Endothelial cell of umbilical vein (primary cell): ENCODE data around the gene SOD3. TPM values are rescaled to one million over a fixed set of nuclear protein-coding genes. Genes with fewer than 3 reads are reported as not detected.

ENCODE experiments used
- BruUV-seq: library from RNA; stranded (reverse); fragments of 400-500 nt; replicated peaks from 2 replicates; lab custom pipeline; 2021; lab: Mats Ljungman, UMichigan
- CTCF ChIA-PET: fragments of 300-600, 350-600 bp; sonication (Branson Sonifier 250); formaldehyde crosslinking; loops from one replicate; lab custom pipeline; 2021; ENCODE audit warnings: antibody characterized with exemption, inconsistent platforms; lab: Charles Lee
- POLR2A ChIA-PET: fragments of 300-600, 350-600 bp; sonication (Branson Sonifier 250); formaldehyde crosslinking; loops from one replicate; lab custom pipeline; 2021; ENCODE audit warnings: antibody characterized with exemption, inconsistent platforms; lab: Charles Lee
- DNase-seq: peaks from one replicate; pipeline ENCODE4 v3.0.0-alpha.2; 2011; ENCODE audit warnings: low read depth, low spot score
- FAIRE-seq: peaks from 2 replicates; lab custom pipeline; 2011; peaks lifted over from hg19 to GRCh38; lab: Jason Lieb, UNC
- H2AFZ ChIP-seq: 2 replicates; pipeline ENCODE4 v1.6.0; 2012; ENCODE audit warnings: low read depth, low read length, control low read depth, inconsistent platforms
- H3K27ac ChIP-seq: 2 replicates; pipeline ENCODE4 v1.5.1; 2011; ENCODE audit warnings: low read depth, mild to moderate bottlenecking, control low read depth, low read length, moderate library complexity; ENCODE audit not compliant: insufficient read depth
- H3K27me3 ChIP-seq, 2 experiments: 2 replicates each; pipeline versions ENCODE4 v1.6.0 to v1.6.1; 2011; ENCODE audit warnings: low read length in 2 of 2, mixed read lengths in 1 of 2; ENCODE audit not compliant: control insufficient read depth in 2 of 2, insufficient read depth in 2 of 2
- H3K36me3 ChIP-seq, 2 experiments: 2 replicates in 1 of 2; 3 replicates in 1 of 2; pipeline ENCODE4 v1.5.1; 2011; ENCODE audit warnings: low read length in 2 of 2, mild to moderate bottlenecking in 1 of 2, moderate library complexity in 1 of 2; ENCODE audit not compliant: control insufficient read depth in 2 of 2, insufficient read depth in 2 of 2; ENCODE audit errors: extremely low read depth in 1 of 2
- H3K4me1 ChIP-seq: 3 replicates; pipeline ENCODE4 v1.5.1; 2011; ENCODE audit warnings: mild to moderate bottlenecking, low read length; ENCODE audit not compliant: control insufficient read depth, insufficient read depth; ENCODE audit errors: extremely low read depth
- H3K4me2 ChIP-seq: 2 replicates; pipeline ENCODE4 v1.6.1; 2011; ENCODE audit warnings: low read length, control low read depth, mixed read lengths; ENCODE audit not compliant: insufficient read depth
- H3K4me3 ChIP-seq, 3 experiments: fragments of 200-600 bp in 1 of 3; sonication (generic), shearing (Covaris generic) in 1 of 3; replicated peaks in 1 of 3; 2 replicates each; pipeline ENCODE4 v1.5.1; 2011 to 2016; ENCODE audit warnings: control low read depth in 3 of 3, low read length in 3 of 3, mild to moderate bottlenecking in 2 of 3, inconsistent platforms in 1 of 3, low read depth in 1 of 3, moderate library complexity in 1 of 3; ENCODE audit not compliant: insufficient read depth in 1 of 3
- H3K79me2 ChIP-seq: 2 replicates; pipeline ENCODE4 v1.6.0; 2012; ENCODE audit warnings: low read length, inconsistent platforms; ENCODE audit not compliant: control insufficient read depth, insufficient read depth
- H3K9ac ChIP-seq: replicated peaks from 2 replicates; pipeline ENCODE3; 2011; ENCODE audit warnings: low read length, control low read depth; ENCODE audit not compliant: insufficient read depth; ENCODE audit errors: extremely low read depth
- H3K9me1 ChIP-seq: replicated peaks from 3 replicates; pipeline ENCODE4 v1.6.0; 2011; ENCODE audit warnings: mild to moderate bottlenecking, low read length; ENCODE audit not compliant: control insufficient read depth, insufficient read depth; ENCODE audit errors: extremely low read depth
- H3K9me3 ChIP-seq: replicated peaks from 2 replicates; pipeline ENCODE4 v1.5.1; 2012; ENCODE audit warnings: low read length, inconsistent platforms; ENCODE audit not compliant: control insufficient read depth, insufficient read depth
- H4K20me1 ChIP-seq: replicated peaks from 2 replicates; pipeline ENCODE3; 2011; ENCODE audit warnings: mild to moderate bottlenecking, low read length; ENCODE audit not compliant: control insufficient read depth, insufficient read depth; ENCODE audit errors: extremely low read depth
- EZH2 ChIP-seq: IDR thresholded peaks from 2 replicates; pipeline ENCODE4 v1.6.1; 2012; ENCODE audit warnings: borderline replicate concordance, low read depth, mild to moderate bottlenecking, moderate library complexity, low read length, inconsistent platforms; ENCODE audit not compliant: severe bottlenecking
- GATA2 ChIP-seq: IDR thresholded peaks from 2 replicates; pipeline ENCODE4 v1.7.0; 2011; ENCODE audit warnings: low read depth, mild to moderate bottlenecking, moderate library complexity, mixed read lengths, low read length; ENCODE audit not compliant: insufficient read length, insufficient read depth
- JUN ChIP-seq: IDR thresholded peaks from 2 replicates; pipeline ENCODE4 v1.6.1; 2011; ENCODE audit warnings: borderline replicate concordance, low read depth; ENCODE audit not compliant: insufficient read length, insufficient read depth
- MAX ChIP-seq: IDR thresholded peaks from 2 replicates; pipeline ENCODE4 v1.6.1; 2011; ENCODE audit not compliant: insufficient read depth, insufficient read length
- MYC ChIP-seq: IDR thresholded peaks from one replicate; pipeline ENCODE4 v1.6.1; 2011; ENCODE audit warnings: mild to moderate bottlenecking, low read depth, low read length
- POLR2A ChIP-seq: IDR thresholded peaks from 2 replicates; pipeline ENCODE4 v1.6.1; 2012; ENCODE audit warnings: low read depth, mild to moderate bottlenecking, control low read depth, low read length
- POLR2AphosphoS5 ChIP-seq: IDR thresholded peaks from 2 replicates; pipeline ENCODE4 v1.6.1; 2012; ENCODE audit warnings: low read depth, mild to moderate bottlenecking, control low read depth, low read length, moderate library complexity; ENCODE audit not compliant: insufficient read depth
- dilution Hi-C: fragments of 300-500 bp; cut with MboI; formaldehyde crosslinking; loops from one replicate; pipeline ENCODE4 v1.15.0; 2019; ENCODE audit warnings: low sequenced_read_pairs; ENCODE audit not compliant: extremely low pct_ligation_motif_present
- intact Hi-C: fragments of 100-400 bp; cut with micrococcal nuclease; formaldehyde crosslinking; loops from one replicate; pipeline ENCODE4 v1.10.0; 2022
- polyA plus RNA-seq, 4 experiments: library from polyadenylated mRNA; depleted of rRNA in 3 of 4; stranded (reverse) in 3 of 4; unstranded in 1 of 4; fragments of >200 nt; gene quantifications; 2 replicates each; pipeline versions ENCODE4 v1.2.1 to v1.2.3, GENCODE V29; 2011 to 2012; ENCODE audit warnings: missing spikeins in 1 of 4
- total RNA-seq: library from RNA; stranded (reverse); gene quantifications from 2 replicates; pipeline ENCODE4 v1.2.3, GENCODE V29; 2021
- TF ChIP-seq, protein P1 (sequence below), 2 donors: IDR thresholded peaks; 1 replicate in 1 of 2; 2 replicates in 1 of 2; pipeline ENCODE4 v1.5.1; 2011; ENCODE audit warnings: low read length in 2 of 2, mild to moderate bottlenecking in 2 of 2, moderate library complexity in 2 of 2, control low read depth in 1 of 2, inconsistent platforms in 1 of 2, low read depth in 1 of 2; ENCODE audit not compliant: insufficient read depth in 1 of 2; ENCODE audit errors: extremely low read depth in 1 of 2

SOD3 gene
- total and polyA plus RNA-seq, 2 donors (not counting 3 experiments of a cell fraction or from before 2014, with no cell fraction given), result not detected

DNA sequence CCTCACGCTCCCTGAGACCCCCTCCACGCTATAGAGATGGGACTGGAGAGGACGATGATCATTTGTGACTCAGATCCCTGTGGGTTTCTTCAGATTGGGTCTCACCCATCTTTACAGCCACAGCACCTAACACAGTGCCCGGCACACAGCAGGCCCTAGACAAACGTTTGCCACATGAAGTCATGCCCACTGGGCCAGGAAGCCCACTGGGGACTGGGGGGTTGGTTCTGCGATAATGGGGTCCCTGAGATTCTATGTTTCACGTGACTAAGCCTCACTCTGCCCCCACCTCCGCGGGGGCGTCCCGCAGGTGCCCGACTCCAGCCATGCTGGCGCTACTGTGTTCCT lies 3.8 kb downstream of the SOD3 start:
- Histone ChIP-seq H3K9me3 (no peaks in the 10 kb centered on the region), H3K9ac (no peak overlapping the region), H3K4me1 (no peaks in the 10 kb centered on the region), H3K9me1 (no peaks in the 10 kb centered on the region), H4K20me1 (no peaks in the 10 kb centered on the region), H3K4me3 (no peak overlapping the region), H2AFZ (no peak overlapping the region), H3K27ac (no peak overlapping the region), H3K27me3 (peaks cover 56 to 59% of the 10 kb centered on the region in 2 experiments), H3K4me2 (no peak overlapping the region), H3K36me3 (no peaks in the 10 kb centered on the region), H3K79me2 (no peaks in the 10 kb centered on the region)
- TF ChIP-seq POLR2AphosphoS5, result no peak
- no peak for TF ChIP-seq EZH2
- TF ChIP-seq, protein P1, sequence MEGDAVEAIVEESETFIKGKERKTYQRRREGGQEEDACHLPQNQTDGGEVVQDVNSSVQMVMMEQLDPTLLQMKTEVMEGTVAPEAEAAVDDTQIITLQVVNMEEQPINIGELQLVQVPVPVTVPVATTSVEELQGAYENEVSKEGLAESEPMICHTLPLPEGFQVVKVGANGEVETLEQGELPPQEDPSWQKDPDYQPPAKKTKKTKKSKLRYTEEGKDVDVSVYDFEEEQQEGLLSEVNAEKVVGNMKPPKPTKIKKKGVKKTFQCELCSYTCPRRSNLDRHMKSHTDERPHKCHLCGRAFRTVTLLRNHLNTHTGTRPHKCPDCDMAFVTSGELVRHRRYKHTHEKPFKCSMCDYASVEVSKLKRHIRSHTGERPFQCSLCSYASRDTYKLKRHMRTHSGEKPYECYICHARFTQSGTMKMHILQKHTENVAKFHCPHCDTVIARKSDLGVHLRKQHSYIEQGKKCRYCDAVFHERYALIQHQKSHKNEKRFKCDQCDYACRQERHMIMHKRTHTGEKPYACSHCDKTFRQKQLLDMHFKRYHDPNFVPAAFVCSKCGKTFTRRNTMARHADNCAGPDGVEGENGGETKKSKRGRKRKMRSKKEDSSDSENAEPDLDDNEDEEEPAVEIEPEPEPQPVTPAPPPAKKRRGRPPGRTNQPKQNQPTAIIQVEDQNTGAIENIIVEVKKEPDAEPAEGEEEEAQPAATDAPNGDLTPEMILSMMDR (IDR thresholded peaks at IDR 0.05; ENCODE audit: extremely low read depth in 1 of 2, insufficient read depth in 1 of 2, low read depth in 1 of 2, low read length in 2 of 2), result no peak
- no peak for TF ChIP-seq GATA2
- no peak for TF ChIP-seq POLR2A
- TF ChIP-seq MYC, result no peak
- TF ChIP-seq MAX, result no peak
- no peak for TF ChIP-seq JUN
- intact Hi-C loops (loop anchor here (1.0 kb wide), 1 partner anchor 43 kb away; no protein-coding TSS in a partner anchor), dilution Hi-C loops (no loop called here)
- ChIA-PET CTCF (no interaction called here), POLR2A (no interaction called here)
- no TSS peak for BruUV-seq
- FAIRE-seq (no peak), DNase-seq (no peak)
